Cardiac muscle cell (in vitro differentiated cells and primary cell): ENCODE data around the gene FOXN3. TPM values are rescaled to one million over a fixed set of nuclear protein-coding genes. Genes with fewer than 3 reads are reported as not detected.

Experiments
- DNase-seq, 2 donors: peaks; one replicate each; pipeline versions ENCODE4 v3.0.0 to v3.0.0-alpha.2; 2010 to 2017; ENCODE audit warnings: low read depth in 1 of 2, low spot score in 1 of 2
- H3K27ac ChIP-seq: fragments of 200-600 bp; sonication (generic); 2 replicates; pipeline ENCODE4 v1.5.1; 2016
- H3K27me3 ChIP-seq: fragments of 200-600 bp; sonication (generic); 2 replicates; pipeline ENCODE4 v1.6.0; 2016; ENCODE audit warnings: control low read depth
- H3K36me3 ChIP-seq: fragments of 200-600 bp; sonication (generic); 2 replicates; pipeline ENCODE4 v1.5.1; 2016; ENCODE audit warnings: control low read depth
- H3K4me1 ChIP-seq: fragments of 200-600 bp; sonication (generic); 2 replicates; pipeline ENCODE4 v1.8.1; 2017; ENCODE audit warnings: low read depth, mild to moderate bottlenecking, mixed run types
- H3K4me3 ChIP-seq: fragments of 200-600 bp; sonication (generic); 2 replicates; pipeline ENCODE4 v1.5.1; 2016; ENCODE audit warnings: mild to moderate bottlenecking
- H3K9me3 ChIP-seq: fragments of 200-600 bp; sonication (generic); 2 replicates; pipeline ENCODE4 v1.5.1; 2017; ENCODE audit warnings: low read depth, mild to moderate bottlenecking, control low read depth
- polyA plus RNA-seq: library from polyadenylated mRNA; unstranded; fragments of >200 nt; fragmentation: Nextera tagmentation; extraction: Ambion mirVana; gene quantifications from 2 replicates; pipeline ENCODE4 v1.2.1, GENCODE V29; 2016
- total RNA-seq: library from RNA; depleted of rRNA; stranded (reverse); fragments of >200 nt; gene quantifications from 2 replicates; pipeline ENCODE4 v1.2.3, GENCODE V29; 2016
- TF ChIP-seq, protein P1 (sequence below): IDR thresholded peaks from 2 replicates; pipeline ENCODE4 v1.5.1; 2012; ENCODE audit warnings: low read depth, mild to moderate bottlenecking, low read length

Gene FOXN3
- total and polyA plus RNA-seq, 2 experiments from 2014 or later, result 43.8 to 74.8 TPM

DNA sequence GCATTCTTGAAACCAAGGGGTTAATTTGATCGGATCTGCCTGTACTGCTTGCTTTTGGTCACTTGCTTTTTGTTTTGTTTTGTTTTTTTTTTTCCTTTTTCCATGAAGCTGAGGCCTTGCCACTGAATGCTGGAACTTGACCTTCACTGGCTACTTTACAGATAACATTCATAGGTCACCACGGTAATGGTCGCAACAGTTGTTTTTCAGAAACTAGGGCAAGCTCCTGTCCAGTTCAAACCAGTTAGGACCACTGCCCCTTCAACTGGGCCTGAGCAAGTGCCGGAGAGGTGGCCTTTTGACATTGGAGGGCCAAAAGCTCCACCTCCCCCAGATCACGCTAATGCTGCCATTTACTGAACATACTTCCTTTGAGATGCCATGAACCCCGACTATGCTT is 147.6 kb downstream of the FOXN3 start:
- H3K4me3 ChIP-seq, result no peak overlapping the region

DNA sequence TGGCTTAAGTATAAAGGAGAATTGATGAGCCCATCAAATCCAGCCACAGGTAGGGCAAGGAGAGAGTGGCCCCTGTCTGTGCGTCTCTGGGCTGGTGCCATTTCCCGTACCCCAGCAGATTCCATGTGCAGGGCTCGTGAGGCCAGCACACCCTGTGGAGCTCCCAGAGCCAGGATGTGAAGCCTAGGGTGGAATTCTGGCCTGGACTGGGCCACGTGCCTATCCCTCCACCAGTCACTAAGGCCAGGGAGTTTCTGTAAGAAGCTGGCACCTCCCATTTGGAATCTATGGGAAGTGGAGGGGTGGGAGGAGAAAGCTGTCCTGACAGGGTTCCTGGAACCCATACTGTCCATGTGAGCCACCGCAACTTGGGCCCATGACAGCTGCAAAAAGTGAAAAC is 148.5 kb downstream of the FOXN3 start:
- DNase-seq, result no peak
- TF ChIP-seq, protein P1, sequence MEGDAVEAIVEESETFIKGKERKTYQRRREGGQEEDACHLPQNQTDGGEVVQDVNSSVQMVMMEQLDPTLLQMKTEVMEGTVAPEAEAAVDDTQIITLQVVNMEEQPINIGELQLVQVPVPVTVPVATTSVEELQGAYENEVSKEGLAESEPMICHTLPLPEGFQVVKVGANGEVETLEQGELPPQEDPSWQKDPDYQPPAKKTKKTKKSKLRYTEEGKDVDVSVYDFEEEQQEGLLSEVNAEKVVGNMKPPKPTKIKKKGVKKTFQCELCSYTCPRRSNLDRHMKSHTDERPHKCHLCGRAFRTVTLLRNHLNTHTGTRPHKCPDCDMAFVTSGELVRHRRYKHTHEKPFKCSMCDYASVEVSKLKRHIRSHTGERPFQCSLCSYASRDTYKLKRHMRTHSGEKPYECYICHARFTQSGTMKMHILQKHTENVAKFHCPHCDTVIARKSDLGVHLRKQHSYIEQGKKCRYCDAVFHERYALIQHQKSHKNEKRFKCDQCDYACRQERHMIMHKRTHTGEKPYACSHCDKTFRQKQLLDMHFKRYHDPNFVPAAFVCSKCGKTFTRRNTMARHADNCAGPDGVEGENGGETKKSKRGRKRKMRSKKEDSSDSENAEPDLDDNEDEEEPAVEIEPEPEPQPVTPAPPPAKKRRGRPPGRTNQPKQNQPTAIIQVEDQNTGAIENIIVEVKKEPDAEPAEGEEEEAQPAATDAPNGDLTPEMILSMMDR, result no peak
- no peaks in the 10 kb centered on the region for H3K27me3 ChIP-seq
- no peak overlapping the region for H3K4me3 ChIP-seq
- no peaks in the 10 kb centered on the region for H3K9me3 ChIP-seq
- H3K27ac ChIP-seq, result no peak overlapping the region
- peaks cover 31% of the 10 kb centered on the region for H3K4me1 ChIP-seq
- H3K36me3 ChIP-seq, result no peaks in the 10 kb centered on the region

More for the DNA sequence above, 147.6 kb downstream of the FOXN3 start:
- H3K4me1 ChIP-seq, result peaks cover 31% of the 10 kb centered on the region
- TF ChIP-seq, protein P1, result no peak
- H3K36me3 ChIP-seq, result no peaks in the 10 kb centered on the region
- H3K27me3 ChIP-seq, result no peaks in the 10 kb centered on the region
- H3K9me3 ChIP-seq, result no peaks in the 10 kb centered on the region
- no peak overlapping the region for H3K27ac ChIP-seq
- no peak for DNase-seq

DNA sequence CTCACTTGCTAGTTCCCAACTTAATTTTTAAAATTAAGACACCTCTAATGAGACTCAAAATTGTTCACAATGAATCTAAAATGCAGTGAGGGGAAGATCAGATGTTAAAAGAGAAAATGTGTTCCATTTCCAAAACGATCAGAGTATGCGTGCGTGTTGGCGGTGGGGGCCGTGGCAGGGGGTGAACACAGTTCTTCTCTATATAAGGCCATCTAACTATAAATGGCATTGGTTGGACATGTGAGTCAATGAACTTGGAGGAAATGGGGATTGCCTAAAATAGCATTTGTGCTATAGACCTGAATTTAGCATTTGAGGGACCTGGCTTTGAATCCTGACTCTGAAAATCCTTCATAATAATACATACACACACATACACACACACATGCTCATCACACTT is 149.4 kb downstream of the FOXN3 start:
- TF ChIP-seq, protein P1, result no peak
- Histone ChIP-seq H3K36me3 (no peaks in the 10 kb centered on the region), H3K27ac (no peak overlapping the region), H3K4me3 (no peak overlapping the region), H3K9me3 (no peaks in the 10 kb centered on the region), H3K4me1 (peaks cover 31% of the 10 kb centered on the region), H3K27me3 (no peaks in the 10 kb centered on the region)
- no peak for DNase-seq

DNA sequence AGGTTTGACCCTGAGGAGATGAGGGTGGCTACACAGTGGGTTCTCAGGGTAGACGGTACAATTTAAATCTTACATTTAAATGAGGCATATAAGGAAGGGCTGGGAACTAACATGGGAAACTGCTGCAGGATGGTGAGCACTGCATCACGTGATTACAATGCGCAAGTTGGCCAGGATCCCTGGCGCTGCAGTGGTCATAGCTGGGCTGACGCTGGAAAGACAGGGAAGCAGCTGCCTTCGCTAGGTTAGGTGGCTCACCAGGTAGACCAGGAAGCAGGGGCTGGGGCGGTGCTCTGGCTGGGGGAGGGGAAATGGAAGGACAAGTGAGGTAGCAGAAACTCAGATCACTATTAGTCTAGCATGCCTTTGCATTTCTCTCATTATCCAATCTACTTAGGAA is 149.9 kb downstream of the FOXN3 start:
- H3K27me3 ChIP-seq, result no peaks in the 10 kb centered on the region
- no peaks in the 10 kb centered on the region for H3K9me3 ChIP-seq
- no peak for DNase-seq
- H3K4me3 ChIP-seq, result no peak overlapping the region
- TF ChIP-seq, protein P1, result no peak
- no peaks in the 10 kb centered on the region for H3K36me3 ChIP-seq
- no peak overlapping the region for H3K27ac ChIP-seq
- H3K4me1 ChIP-seq, result peaks cover 31% of the 10 kb centered on the region

DNA sequence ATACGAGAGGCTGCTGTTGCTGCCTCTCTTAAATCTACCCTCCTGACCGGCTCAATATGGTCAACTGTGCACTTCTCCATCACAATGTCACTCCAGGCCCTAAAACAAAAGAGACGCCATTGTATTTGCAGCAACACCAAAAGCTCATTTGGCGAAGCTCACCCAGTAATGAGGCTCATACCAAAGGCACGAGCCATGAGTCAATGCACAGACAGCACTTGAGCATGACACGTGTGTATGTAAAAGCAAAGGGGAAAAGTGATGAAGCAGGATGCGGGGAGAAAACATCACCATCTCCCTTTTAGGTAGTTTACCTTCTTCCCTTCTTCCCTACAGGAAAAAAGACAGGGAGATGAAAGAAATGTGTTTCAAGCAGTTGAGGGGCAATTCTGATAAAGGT is 150.3 kb downstream of the FOXN3 start:
- no peaks in the 10 kb centered on the region for H3K27me3 ChIP-seq
- no peak overlapping the region for H3K27ac ChIP-seq
- H3K4me1 ChIP-seq, result peaks cover 31% of the 10 kb centered on the region
- no peaks in the 10 kb centered on the region for H3K36me3 ChIP-seq
- no peak for DNase-seq
- no peak overlapping the region for H3K4me3 ChIP-seq
- TF ChIP-seq, protein P1, result no peak
- H3K9me3 ChIP-seq, result no peaks in the 10 kb centered on the region

- H3K27ac ChIP-seq, result no peak overlapping the region
- no peak for DNase-seq
- H3K9me3 ChIP-seq, result no peaks in the 10 kb centered on the region
- peaks cover 31% of the 10 kb centered on the region for H3K4me1 ChIP-seq
- H3K4me3 ChIP-seq, result no peak overlapping the region
- TF ChIP-seq, protein P1, result no peak
- no peaks in the 10 kb centered on the region for H3K27me3 ChIP-seq
- no peaks in the 10 kb centered on the region for H3K36me3 ChIP-seq
Observed at GRCh38 chr14:89265234-89265633, 151.8 kb downstream of the FOXN3 start.
